IMR-90 (cell line): ENCODE results near the gene STUB1.

Experiments
- BHLHE40 ChIP-seq: fragments of 150-350 bp; IDR thresholded peaks from 2 replicates; pipeline ENCODE4 v1.6.1; 2016; ENCODE audit warnings: mild to moderate bottlenecking, low read depth, low read length
- CEBPB ChIP-seq: IDR thresholded peaks from 2 replicates; pipeline ENCODE4 v1.6.1; 2012; ENCODE audit warnings: low read depth, low read length, improper control_type of control experiment
- FOS ChIP-seq: fragments of 150-350 bp; IDR thresholded peaks from 2 replicates; pipeline ENCODE4 v1.6.1; 2016; ENCODE audit warnings: low read depth, low read length
- MAFK ChIP-seq: IDR thresholded peaks from 2 replicates; pipeline ENCODE4 v1.6.1; 2012; ENCODE audit warnings: low read depth, low read length, improper control_type of control experiment
- MAZ ChIP-seq: IDR thresholded peaks from 2 replicates; pipeline ENCODE4 v1.6.1; 2012; ENCODE audit warnings: low read depth, mild to moderate bottlenecking, low read length, improper control_type of control experiment, moderate library complexity, borderline replicate concordance
- NFE2L2 ChIP-seq: fragments of 150-350 bp; IDR thresholded peaks from 2 replicates; pipeline ENCODE4 v1.6.1; 2016; ENCODE audit warnings: low read depth, mild to moderate bottlenecking, low read length
- POLR2A ChIP-seq: IDR thresholded peaks from 2 replicates; pipeline ENCODE4 v1.6.1; 2012; ENCODE audit warnings: mild to moderate bottlenecking, low read depth, low read length
- RAD21 ChIP-seq: IDR thresholded peaks from 2 replicates; pipeline ENCODE4 v1.6.1; 2012; ENCODE audit warnings: low read length, improper control_type of control experiment
- RCOR1 ChIP-seq: IDR thresholded peaks from 2 replicates; pipeline ENCODE4 v1.6.1; 2012; ENCODE audit warnings: mild to moderate bottlenecking, low read length, improper control_type of control experiment; ENCODE audit not compliant: insufficient replicate concordance
- RFX5 ChIP-seq: IDR thresholded peaks from 2 replicates; pipeline ENCODE4 v1.8.0; 2012; ENCODE audit warnings: low read depth, mild to moderate bottlenecking, low read length, moderate library complexity
- SMC3 ChIP-seq: fragments of 150-350 bp; IDR thresholded peaks from 2 replicates; pipeline ENCODE4 v1.6.1; 2016; ENCODE audit warnings: low read depth, mild to moderate bottlenecking, antibody characterized with exemption, low read length, moderate library complexity
- USF2 ChIP-seq: fragments of 150-350 bp; IDR thresholded peaks from 2 replicates; pipeline ENCODE4 v1.6.1; 2017; ENCODE audit warnings: mild to moderate bottlenecking, antibody characterized with exemption, low read length, low read depth
- TF ChIP-seq, protein P1 (sequence below): conservative IDR thresholded peaks from 2 replicates; pipeline ENCODE4 v1.5.1; 2012; ENCODE audit warnings: mild to moderate bottlenecking, low read depth, low read length, improper control_type of control experiment

GRCh38 chr16:730666-731509 is 50.7 kb downstream of the STUB1 start:
- TF ChIP-seq, protein P1, sequence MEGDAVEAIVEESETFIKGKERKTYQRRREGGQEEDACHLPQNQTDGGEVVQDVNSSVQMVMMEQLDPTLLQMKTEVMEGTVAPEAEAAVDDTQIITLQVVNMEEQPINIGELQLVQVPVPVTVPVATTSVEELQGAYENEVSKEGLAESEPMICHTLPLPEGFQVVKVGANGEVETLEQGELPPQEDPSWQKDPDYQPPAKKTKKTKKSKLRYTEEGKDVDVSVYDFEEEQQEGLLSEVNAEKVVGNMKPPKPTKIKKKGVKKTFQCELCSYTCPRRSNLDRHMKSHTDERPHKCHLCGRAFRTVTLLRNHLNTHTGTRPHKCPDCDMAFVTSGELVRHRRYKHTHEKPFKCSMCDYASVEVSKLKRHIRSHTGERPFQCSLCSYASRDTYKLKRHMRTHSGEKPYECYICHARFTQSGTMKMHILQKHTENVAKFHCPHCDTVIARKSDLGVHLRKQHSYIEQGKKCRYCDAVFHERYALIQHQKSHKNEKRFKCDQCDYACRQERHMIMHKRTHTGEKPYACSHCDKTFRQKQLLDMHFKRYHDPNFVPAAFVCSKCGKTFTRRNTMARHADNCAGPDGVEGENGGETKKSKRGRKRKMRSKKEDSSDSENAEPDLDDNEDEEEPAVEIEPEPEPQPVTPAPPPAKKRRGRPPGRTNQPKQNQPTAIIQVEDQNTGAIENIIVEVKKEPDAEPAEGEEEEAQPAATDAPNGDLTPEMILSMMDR = no peak
- no peak for TF ChIP-seq RAD21
- TF ChIP-seq POLR2A = no peak
- TF ChIP-seq MAZ = no peak
- TF ChIP-seq RFX5 = no peak
- TF ChIP-seq BHLHE40 = no peak
- no peak for TF ChIP-seq USF2
- no peak for TF ChIP-seq RCOR1
- no peak for TF ChIP-seq CEBPB
- no peak for TF ChIP-seq FOS
- no peak for TF ChIP-seq SMC3
- no peak for TF ChIP-seq NFE2L2
- no peak for TF ChIP-seq MAFK
